HepG2 (cell line): Measurements from ENCODE around the gene CRYZL1. TPM values are rescaled to one million over a fixed set of nuclear protein-coding genes. Genes with fewer than 3 reads are reported as not detected.

Source experiments
- ADNP ChIP-seq: sonication (generic); formaldehyde crosslinking; IDR thresholded peaks from 2 replicates; pipeline ENCODE4 v1.4.0; 2020; ENCODE audit warnings: missing genetic modification reagents
- ATF7 ChIP-seq, 2 experiments: fragments of 450-650 bp in 1 of 2; sonication (generic) in 1 of 2; formaldehyde crosslinking in 1 of 2; IDR thresholded peaks; 2 replicates each; pipeline versions ENCODE4 v1.4.0 to v1.6.1; 2016 to 2020; ENCODE audit warnings: antibody characterized with exemption in 1 of 2, mild to moderate bottlenecking in 1 of 2, missing genetic modification reagents in 1 of 2
- ATRX ChIP-seq: sonication (generic); formaldehyde crosslinking; IDR thresholded peaks from 2 replicates; pipeline ENCODE4 v1.4.0; 2020; ENCODE audit warnings: missing genetic modification reagents, borderline replicate concordance
- EZH2 ChIP-seq: conservative IDR thresholded peaks from 2 replicates; pipeline ENCODE4 v1.6.1; 2012; ENCODE audit warnings: mild to moderate bottlenecking, low read depth, low read length, moderate library complexity
- GMEB2 ChIP-seq: IDR thresholded peaks from 2 replicates; pipeline ENCODE4 v1.6.1; 2016; ENCODE audit warnings: missing biosample characterization, missing genetic modification reagents, low read depth
- IKZF1 ChIP-seq: fragments of 450-650 bp; IDR thresholded peaks from 2 replicates; pipeline ENCODE4 v1.7.1; 2016
- NFATC3 ChIP-seq: sonication (generic); formaldehyde crosslinking; IDR thresholded peaks from 2 replicates; pipeline ENCODE4 v1.5.1; 2020; ENCODE audit warnings: mild to moderate bottlenecking, missing genetic modification reagents
- ONECUT2 ChIP-seq: sonication (generic); formaldehyde crosslinking; IDR thresholded peaks from 2 replicates; pipeline ENCODE4 v1.4.0; 2020; ENCODE audit warnings: missing genetic modification reagents
- SNAPC2 ChIP-seq: sonication (generic); formaldehyde crosslinking; IDR thresholded peaks from 2 replicates; pipeline ENCODE4 v1.8.1; 2022; ENCODE audit warnings: mild to moderate bottlenecking, missing genetic modification reagents
- SP140L ChIP-seq: sonication (generic); formaldehyde crosslinking; IDR thresholded peaks from 2 replicates; pipeline ENCODE4 v1.4.0; 2020; ENCODE audit warnings: missing genetic modification reagents, borderline replicate concordance
- SP4 ChIP-seq: sonication (generic); formaldehyde crosslinking; IDR thresholded peaks from 2 replicates; pipeline ENCODE4 v1.8.1; 2023; ENCODE audit warnings: mild to moderate bottlenecking, missing genetic modification reagents
- TRAFD1 ChIP-seq: sonication (generic); formaldehyde crosslinking; IDR thresholded peaks from 2 replicates; pipeline ENCODE4 v1.5.1; 2020; ENCODE audit warnings: missing genetic modification reagents, mild to moderate bottlenecking, borderline replicate concordance
- ZBTB44 ChIP-seq: sonication (generic); formaldehyde crosslinking; IDR thresholded peaks from 2 replicates; pipeline ENCODE4 v1.4.0; 2020; ENCODE audit warnings: missing genetic modification reagents
- ZFX ChIP-seq: sonication (generic); formaldehyde crosslinking; IDR thresholded peaks from 2 replicates; pipeline ENCODE4 v1.4.0; 2020; ENCODE audit warnings: mild to moderate bottlenecking, low read depth, missing genetic modification reagents, moderate library complexity
- ZMYM2 ChIP-seq: sonication (generic); formaldehyde crosslinking; IDR thresholded peaks from 2 replicates; pipeline ENCODE4 v1.8.0; 2022; ENCODE audit warnings: mild to moderate bottlenecking, missing genetic modification reagents
- ZNF121 ChIP-seq: sonication (generic); formaldehyde crosslinking; IDR thresholded peaks from 2 replicates; pipeline ENCODE4 v1.5.0; 2020; ENCODE audit warnings: mild to moderate bottlenecking, missing genetic modification reagents
- ZNF180 ChIP-seq: sonication (generic); formaldehyde crosslinking; IDR thresholded peaks from 2 replicates; pipeline ENCODE4 v1.4.0; 2020; ENCODE audit warnings: low read depth, missing genetic modification reagents, borderline replicate concordance
- ZNF251 ChIP-seq: sonication (generic); formaldehyde crosslinking; IDR thresholded peaks from 2 replicates; pipeline ENCODE4 v1.9.0; 2021; ENCODE audit warnings: mild to moderate bottlenecking, missing genetic modification reagents
- ZNF512B ChIP-seq: sonication (generic); formaldehyde crosslinking; IDR thresholded peaks from 2 replicates; pipeline ENCODE4 v1.5.1; 2020; ENCODE audit warnings: missing genetic modification reagents, mild to moderate bottlenecking, borderline replicate concordance
- ZNF557 ChIP-seq: sonication (generic); formaldehyde crosslinking; IDR thresholded peaks from 2 replicates; pipeline ENCODE4 v1.4.0; 2020; ENCODE audit warnings: missing genetic modification reagents
- ZNF567 ChIP-seq: sonication (generic); formaldehyde crosslinking; IDR thresholded peaks from 2 replicates; pipeline ENCODE4 v1.8.1; 2023; ENCODE audit warnings: mild to moderate bottlenecking, missing genetic modification reagents, borderline replicate concordance
- ZNF644 ChIP-seq: IDR thresholded peaks from 2 replicates; pipeline ENCODE4 v1.6.1; 2016; ENCODE audit warnings: low read depth
- ZNF891 ChIP-seq: sonication (generic); formaldehyde crosslinking; IDR thresholded peaks from 2 replicates; pipeline ENCODE4 v1.5.0; 2020; ENCODE audit warnings: mild to moderate bottlenecking, missing genetic modification reagents
- ZSCAN22 ChIP-seq: sonication (generic); formaldehyde crosslinking; IDR thresholded peaks from 2 replicates; pipeline ENCODE4 v1.4.0; 2020; ENCODE audit warnings: mild to moderate bottlenecking, missing genetic modification reagents
- polyA plus RNA-seq, 8 experiments: library from polyadenylated mRNA; depleted of rRNA in 3 of 8; stranded (reverse) in 7 of 8; unstranded in 1 of 8; fragments of >200 nt; fragmentation: Illumina TruSeq in 4 of 8; extraction: Trizol in 4 of 8; gene quantifications; 2 replicates each; pipeline versions ENCODE4 v1.2.1 to v1.2.3, GENCODE V29; 2011 to 2016; ENCODE audit warnings: low read depth in 4 of 8, missing spikeins in 1 of 8, mixed read lengths in 1 of 8; ENCODE audit not compliant: insufficient read depth in 1 of 8
- total RNA-seq, 5 experiments: library from RNA; depleted of rRNA; stranded (reverse); fragments of >200 nt; fragmentation: Illumina TruSeq; extraction: Trizol; gene quantifications; 2 replicates each; pipeline ENCODE4 v1.2.3, GENCODE V29; 2016; ENCODE audit warnings: low read depth in 1 of 5

The CRYZL1 gene
- total and polyA plus RNA-seq, 2 of the 13 experiments (the other 11 are each of a cell fraction or from before 2014, with no cell fraction given): 20.3 to 27.7 TPM

GRCh38 chr21:33541105-33541711 lies 100.3 kb downstream of the CRYZL1 start (continued):
- peak; percentile 12; the same call in 1 of the 2 replicates for TF ChIP-seq ZFX (CRISPR knock-in tag)
- no peak for TF ChIP-seq ZBTB44 (CRISPR knock-in tag)
- no peak for TF ChIP-seq EZH2
- no peak for TF ChIP-seq ZNF180 (CRISPR knock-in tag)
- TF ChIP-seq ZNF891 (CRISPR knock-in tag): no peak
- TF ChIP-seq ZNF644: peak; percentile 48; the same call in 1 of the 2 replicates
- no peak for TF ChIP-seq SNAPC2 (CRISPR knock-in tag)
- TF ChIP-seq ATRX: no peak
- no peak for TF ChIP-seq ATF7 (IDR thresholded peaks at IDR 0.05)
- TF ChIP-seq ATF7 (CRISPR knock-in tag; IDR thresholded peaks at IDR 0.05): 0 out of 2 replicates have a peak, but pooled peaks have one; percentile 32
- no peak for TF ChIP-seq ZNF557
- TF ChIP-seq ZNF512B (CRISPR knock-in tag): no peak
- no peak for TF ChIP-seq SP140L (CRISPR knock-in tag)
- no peak for TF ChIP-seq ZNF567 (CRISPR knock-in tag)
- TF ChIP-seq TRAFD1 (CRISPR knock-in tag): no peak
- TF ChIP-seq ZNF251 (CRISPR knock-in tag): no peak
- TF ChIP-seq NFATC3 (CRISPR knock-in tag): no peak
- TF ChIP-seq ZNF121: peak; percentile 72
- no peak for TF ChIP-seq ONECUT2
- TF ChIP-seq ADNP (CRISPR knock-in tag): peak; percentile 80
- peak; percentile 75 for TF ChIP-seq ZMYM2 (CRISPR knock-in tag)
- TF ChIP-seq SP4: no peak
- no peak for TF ChIP-seq ZSCAN22 (CRISPR knock-in tag)
- no peak for TF ChIP-seq IKZF1
- no peak for TF ChIP-seq GMEB2
